Glomerular endothelial cell (primary cell): ENCODE results near the gene TP53BP1. TPM values are rescaled to one million over a fixed set of nuclear protein-coding genes. Genes with fewer than 3 reads are reported as not detected.

ENCODE experiments used
- DNase-seq: peaks from one replicate; pipeline ENCODE4 v3.0.0-alpha.2; 2011; ENCODE audit warnings: low read depth, low spot score; ENCODE audit errors: extremely low read depth
- total RNA-seq: library from RNA; depleted of rRNA; stranded (reverse); fragments of >200 nt; gene quantifications from 2 replicates; pipeline ENCODE4 v1.2.3, GENCODE V29; 2015

TP53BP1 gene
- total RNA-seq, 1 donor from 2014 or later, result 62.0 TPM

GRCh38 chr15:43493703-43494472 lies 932 bp upstream of the TP53BP1 start:
- DNase-seq, result no peak

- DNase-seq, result no peak
Measured at GRCh38 chr15:43492266-43492665, 690 bp downstream of the TP53BP1 start.

GRCh38 chr15:43489191-43489590 lies 3.8 kb downstream of the TP53BP1 start:
- DNase-seq, result no peak

GRCh38 chr15:43488790-43489189 lies 4.2 kb downstream of the TP53BP1 start:
- no peak for DNase-seq

- DNase-seq, result no peak
Measured at GRCh38 chr15:43487271-43487895, 5.6 kb downstream of the TP53BP1 start.

- DNase-seq, result no peak
Measured at GRCh38 chr15:43484455-43484854, 8.5 kb downstream of the TP53BP1 start.

GRCh38 chr15:43483297-43484128 lies 9.4 kb downstream of the TP53BP1 start:
- no peak for DNase-seq

GRCh38 chr15:43473885-43474284 lies 19.1 kb downstream of the TP53BP1 start:
- DNase-seq, result no peak

- no peak for DNase-seq
Measured at GRCh38 chr15:43471975-43472374, 21.0 kb downstream of the TP53BP1 start.

- DNase-seq, result no peak
Measured at GRCh38 chr15:43469867-43470266, 23.1 kb downstream of the TP53BP1 start.

- DNase-seq, result no peak
Measured at GRCh38 chr15:43465100-43465499, 27.9 kb downstream of the TP53BP1 start.

GRCh38 chr15:43463998-43464397 lies 29.0 kb downstream of the TP53BP1 start:
- no peak for DNase-seq

- DNase-seq, result no peak
Measured at GRCh38 chr15:43463507-43463906, 29.4 kb downstream of the TP53BP1 start.

GRCh38 chr15:43449981-43450380 lies 43.0 kb downstream of the TP53BP1 start:
- no peak for DNase-seq

GRCh38 chr15:43446344-43446743 lies 46.6 kb downstream of the TP53BP1 start:
- DNase-seq, result no peak

- no peak for DNase-seq
Measured at GRCh38 chr15:43441316-43441715, 51.6 kb downstream of the TP53BP1 start.

GRCh38 chr15:43440721-43441281 lies 52.2 kb downstream of the TP53BP1 start:
- DNase-seq, result peak; percentile 88

- no peak for DNase-seq
Measured at GRCh38 chr15:43439268-43439667, 53.7 kb downstream of the TP53BP1 start.

- no peak for DNase-seq
Measured at GRCh38 chr15:43436395-43436794, 56.6 kb downstream of the TP53BP1 start.

GRCh38 chr15:43434446-43434845 lies 58.5 kb downstream of the TP53BP1 start:
- DNase-seq, result no peak

- no peak for DNase-seq
Measured at GRCh38 chr15:43433661-43434303, 59.2 kb downstream of the TP53BP1 start.
